HG03159 (cell line): ENCODE results near the gene CATSPERE.
A peak's percentile ranks its signal among the peaks of the same experiment; 100 is the strongest.
"Not testable (repeated sequence)": the region's sequence is repeated elsewhere in the genome, so short reads cannot be mapped to it uniquely, and the experiment has no call there.

Experiments used
- ATAC-seq: cut with Tn5 transposase; IDR thresholded peaks from one replicate; pipeline ENCODE4 v1.9.1; 2021; ENCODE audit warnings: mild to moderate bottlenecking, moderate library complexity; ENCODE audit not compliant: unreplicated experiment

The CATSPERE gene

GRCh38 chr1:244536316-244536715, 75.2 kb downstream of the CATSPERE start:
- no peak for ATAC-seq

- no peak for ATAC-seq
Observed at GRCh38 chr1:244545511-244545910, 84.4 kb downstream of the CATSPERE start.

GRCh38 chr1:244548558-244549115, 87.6 kb downstream of the CATSPERE start:
- no peak for ATAC-seq

GRCh38 chr1:244552336-244552735, 91.3 kb downstream of the CATSPERE start:
- no peak for ATAC-seq

GRCh38 chr1:244556263-244556662, 95.2 kb downstream of the CATSPERE start:
- no peak for ATAC-seq

- no peak for ATAC-seq
Observed at GRCh38 chr1:244557565-244557964, 96.5 kb downstream of the CATSPERE start.

- no peak for ATAC-seq
Observed at GRCh38 chr1:244559561-244559960, 98.5 kb downstream of the CATSPERE start.

- ATAC-seq = not testable (repeated sequence)
Observed at GRCh38 chr1:244562877-244563276, 101.8 kb downstream of the CATSPERE start.

GRCh38 chr1:244573768-244574167, 112.7 kb downstream of the CATSPERE start:
- ATAC-seq = no peak

- ATAC-seq = no peak
Observed at GRCh38 chr1:244576259-244576892, 115.3 kb downstream of the CATSPERE start.

- not testable (repeated sequence) for ATAC-seq
Observed at GRCh38 chr1:244578205-244578604, 117.1 kb downstream of the CATSPERE start.

GRCh38 chr1:244583358-244583982, 122.4 kb downstream of the CATSPERE start:
- ATAC-seq = no peak

- ATAC-seq = no peak
Observed at GRCh38 chr1:244585867-244586266, 124.8 kb downstream of the CATSPERE start.

- no peak for ATAC-seq
Observed at GRCh38 chr1:244590670-244591069, 129.6 kb downstream of the CATSPERE start.

GRCh38 chr1:244598611-244599010, 137.5 kb downstream of the CATSPERE start:
- ATAC-seq = no peak

- ATAC-seq = peak; percentile 90
Observed at GRCh38 chr1:244599937-244600350, 138.9 kb downstream of the CATSPERE start.

- no peak for ATAC-seq
Observed at GRCh38 chr1:244601336-244601735, 140.3 kb downstream of the CATSPERE start.

- no peak for ATAC-seq
Observed at GRCh38 chr1:244603498-244603897, 142.4 kb downstream of the CATSPERE start.

- ATAC-seq = no peak
Observed at GRCh38 chr1:244605835-244606370, 144.8 kb downstream of the CATSPERE start.

- no peak for ATAC-seq
Observed at GRCh38 chr1:244614113-244614836, 153.2 kb downstream of the CATSPERE start.

- no peak for ATAC-seq
Observed at GRCh38 chr1:244614879-244615278, 153.8 kb downstream of the CATSPERE start.
